GM12865 (cell line): ENCODE data around the gene MITF.

Source experiments
- DNase-seq: peaks from one replicate; pipeline ENCODE4 v3.0.0; 2010; ENCODE audit warnings: low read depth
- H3K4me3 ChIP-seq: 2 replicates; pipeline ENCODE4 v1.5.1; 2011; ENCODE audit warnings: mild to moderate bottlenecking, low read depth, low read length, control low read depth
- CTCF ChIP-seq: IDR thresholded peaks from 2 replicates; pipeline ENCODE4 v1.5.1; 2011; ENCODE audit warnings: low read length, control low read depth, low read depth, inconsistent platforms; ENCODE audit not compliant: insufficient read depth; ENCODE audit errors: missing control alignments

MITF gene

GRCh38 chr3:69772152-69772867, 33.0 kb downstream of the MITF start:
- no peak for TF ChIP-seq CTCF
- no peak overlapping the region for H3K4me3 ChIP-seq
- DNase-seq = no peak

GRCh38 chr3:69774029-69774428, 34.8 kb downstream of the MITF start:
- no peak for DNase-seq
- H3K4me3 ChIP-seq = no peak overlapping the region
- TF ChIP-seq CTCF = no peak

GRCh38 chr3:69775751-69776150, 36.5 kb downstream of the MITF start:
- no peak overlapping the region for H3K4me3 ChIP-seq
- no peak for DNase-seq
- TF ChIP-seq CTCF = no peak

- no peak for TF ChIP-seq CTCF
- no peak for DNase-seq
- no peak overlapping the region for H3K4me3 ChIP-seq
Observed at GRCh38 chr3:69776289-69776688, 37.0 kb downstream of the MITF start.

- no peak for TF ChIP-seq CTCF
- DNase-seq = no peak
- H3K4me3 ChIP-seq = no peak overlapping the region
Observed at GRCh38 chr3:69776920-69777581, 37.8 kb downstream of the MITF start.

GRCh38 chr3:69777582-69777967, 38.3 kb downstream of the MITF start:
- TF ChIP-seq CTCF = no peak
- no peak for DNase-seq
- no peak overlapping the region for H3K4me3 ChIP-seq

- H3K4me3 ChIP-seq = no peak overlapping the region
- no peak for TF ChIP-seq CTCF
- DNase-seq = no peak
Observed at GRCh38 chr3:69781593-69781992, 42.3 kb downstream of the MITF start.
